ENCODE measurements around the gene P2RX4.
"Not testable (repeated sequence)": the region's sequence is repeated elsewhere in the genome, so short reads cannot be mapped to it uniquely, and the experiment has no call there.

P2RX4 gene

GRCh38 chr12:121189131-121189530, 20.8 kb upstream of the P2RX4 start:
- no peak for DNase-seq

- no peak for DNase-seq
Measured at GRCh38 chr12:121189619-121190155, 20.2 kb upstream of the P2RX4 start.

GRCh38 chr12:121190523-121191031, 19.4 kb upstream of the P2RX4 start:
- peak; percentile 99 for DNase-seq

- DNase-seq: no peak
Measured at GRCh38 chr12:121191151-121191550, 18.8 kb upstream of the P2RX4 start.

GRCh38 chr12:121196902-121197301, 13.0 kb upstream of the P2RX4 start:
- DNase-seq: peak; percentile 96

GRCh38 chr12:121198949-121199348, 11.0 kb upstream of the P2RX4 start:
- no peak for DNase-seq

- DNase-seq: not testable (repeated sequence)
Measured at GRCh38 chr12:121201140-121201539, 8.8 kb upstream of the P2RX4 start.

- no peak for DNase-seq
Measured at GRCh38 chr12:121202407-121203355, 7.2 kb upstream of the P2RX4 start.

GRCh38 chr12:121203482-121203881, 6.4 kb upstream of the P2RX4 start:
- DNase-seq: no peak

- no peak for DNase-seq
Measured at GRCh38 chr12:121205491-121205890, 4.4 kb upstream of the P2RX4 start.

GRCh38 chr12:121208571-121208970, 1.4 kb upstream of the P2RX4 start:
- DNase-seq: not testable (repeated sequence)

GRCh38 chr12:121209221-121209620, 708 bp upstream of the P2RX4 start:
- no peak for DNase-seq

GRCh38 chr12:121212875-121213274, 2.9 kb downstream of the P2RX4 start:
- DNase-seq: no peak

GRCh38 chr12:121214166-121214777, 4.3 kb downstream of the P2RX4 start:
- peak; percentile 98 for DNase-seq

GRCh38 chr12:121214855-121215745, 5.2 kb downstream of the P2RX4 start:
- peak; percentile 95 for DNase-seq

- no peak for DNase-seq
Measured at GRCh38 chr12:121216102-121216501, 6.2 kb downstream of the P2RX4 start.

GRCh38 chr12:121217063-121217462, 7.1 kb downstream of the P2RX4 start:
- no peak for DNase-seq

- DNase-seq: no peak
Measured at GRCh38 chr12:121217761-121218160, 7.8 kb downstream of the P2RX4 start.

GRCh38 chr12:121218588-121219352, 8.8 kb downstream of the P2RX4 start:
- no peak for DNase-seq

GRCh38 chr12:121219353-121219986, 9.5 kb downstream of the P2RX4 start:
- no peak for DNase-seq

- DNase-seq: no peak
Measured at GRCh38 chr12:121222847-121223246, 12.9 kb downstream of the P2RX4 start.

Measured in inflammatory macrophage treated with lipopolysaccharide for 4 hours (primary cell).